ENCODE measurements around the gene ASAP2.

ASAP2 gene

GRCh38 chr2:9280224-9280623, 73.6 kb downstream of the ASAP2 start:
- DNase-seq = no peak

GRCh38 chr2:9281145-9281544, 74.5 kb downstream of the ASAP2 start:
- DNase-seq = no peak

GRCh38 chr2:9282128-9283112, 75.8 kb downstream of the ASAP2 start:
- DNase-seq = no peak

- DNase-seq = no peak
Observed at GRCh38 chr2:9284521-9285297, 78.1 kb downstream of the ASAP2 start.

- DNase-seq = no peak
Observed at GRCh38 chr2:9285385-9285920, 78.8 kb downstream of the ASAP2 start.

- no peak for DNase-seq
Observed at GRCh38 chr2:9285921-9286320, 79.3 kb downstream of the ASAP2 start.

- no peak for DNase-seq
Observed at GRCh38 chr2:9286554-9287399, 80.2 kb downstream of the ASAP2 start.

GRCh38 chr2:9287400-9288045, 80.9 kb downstream of the ASAP2 start:
- no peak for DNase-seq

GRCh38 chr2:9288233-9288632, 81.6 kb downstream of the ASAP2 start:
- DNase-seq = no peak

- no peak for DNase-seq
Observed at GRCh38 chr2:9288681-9289338, 82.2 kb downstream of the ASAP2 start.

- no peak for DNase-seq
Observed at GRCh38 chr2:9291331-9291730, 84.7 kb downstream of the ASAP2 start.

GRCh38 chr2:9291866-9292265, 85.3 kb downstream of the ASAP2 start:
- no peak for DNase-seq

- DNase-seq = no peak
Observed at GRCh38 chr2:9292426-9292825, 85.8 kb downstream of the ASAP2 start.

GRCh38 chr2:9294764-9295163, 88.2 kb downstream of the ASAP2 start:
- DNase-seq = no peak

GRCh38 chr2:9296559-9296958, 89.9 kb downstream of the ASAP2 start:
- no peak for DNase-seq

GRCh38 chr2:9297156-9297555, 90.5 kb downstream of the ASAP2 start:
- no peak for DNase-seq

GRCh38 chr2:9297807-9298206, 91.2 kb downstream of the ASAP2 start:
- DNase-seq = no peak

GRCh38 chr2:9298583-9298982, 92.0 kb downstream of the ASAP2 start:
- DNase-seq = no peak

- DNase-seq = no peak
Observed at GRCh38 chr2:9299161-9300100, 92.8 kb downstream of the ASAP2 start.

- no peak for DNase-seq
Observed at GRCh38 chr2:9300214-9300613, 93.6 kb downstream of the ASAP2 start.
